CD14-positive monocyte (primary cell): Measurements from ENCODE around the gene ZBTB7A. TPM values are rescaled to one million over a fixed set of nuclear protein-coding genes. Genes with fewer than 3 reads are reported as not detected.

ENCODE experiments used
- DNase-seq, 3 donors: peaks; one replicate each; pipeline ENCODE4 v3.0.0-alpha.2; 2011 to 2022
- H2AFZ ChIP-seq: 2 replicates; pipeline ENCODE4 v1.6.0; 2012; ENCODE audit warnings: mild to moderate bottlenecking, low read depth, low read length, inconsistent platforms; ENCODE audit not compliant: insufficient read depth, poor library complexity, severe bottlenecking
- H3K27ac ChIP-seq, 2 donors: 1 replicate in 1 of 2; 2 replicates in 1 of 2; pipeline ENCODE4 v1.5.1; 2012 to 2013; ENCODE audit warnings: low read length in 2 of 2, control low read depth in 1 of 2, inconsistent platforms in 1 of 2, low read depth in 1 of 2, mild to moderate bottlenecking in 1 of 2
- H3K27me3 ChIP-seq, 2 donors: one replicate each; pipeline versions ENCODE4 v1.6.0 to v1.6.1; 2011 to 2013; ENCODE audit warnings: low read length in 2 of 2; ENCODE audit not compliant: control insufficient read depth in 2 of 2, insufficient read depth in 2 of 2
- H3K36me3 ChIP-seq, 2 donors: replicated peaks in 1 of 2; 1 replicate in 1 of 2; 2 replicates in 1 of 2; pipeline versions ENCODE4 v1.5.1 to v1.6.1; 2012 to 2013; ENCODE audit warnings: low read length in 2 of 2, control low read depth in 1 of 2, inconsistent platforms in 1 of 2, mild to moderate bottlenecking in 1 of 2; ENCODE audit not compliant: insufficient read depth in 2 of 2, control insufficient read depth in 1 of 2
- H3K4me1 ChIP-seq, 2 donors: 1 replicate in 1 of 2; 2 replicates in 1 of 2; pipeline versions ENCODE4 v1.5.1 to v1.6.1; 2012 to 2013; ENCODE audit warnings: low read length in 2 of 2, control low read depth in 1 of 2, inconsistent platforms in 1 of 2, mild to moderate bottlenecking in 1 of 2, moderate library complexity in 1 of 2; ENCODE audit not compliant: insufficient read depth in 2 of 2, control insufficient read depth in 1 of 2
- H3K4me2 ChIP-seq: replicated peaks from 2 replicates; pipeline ENCODE3; 2012; ENCODE audit warnings: low read length, moderate library complexity, mild to moderate bottlenecking; ENCODE audit not compliant: poor library complexity, severe bottlenecking; ENCODE audit errors: extremely low read depth
- H3K4me3 ChIP-seq, 3 experiments: fragments of 200-600 bp in 1 of 3; sonication (generic) in 1 of 3; replicated peaks in 1 of 3; 1 replicate in 2 of 3; 2 replicates in 1 of 3; pipeline ENCODE4 v1.5.1; 2011 to 2013; ENCODE audit warnings: low read length in 3 of 3, mild to moderate bottlenecking in 3 of 3, control low read depth in 2 of 3, low read depth in 2 of 3, inconsistent platforms in 1 of 3, moderate library complexity in 1 of 3
- H3K79me2 ChIP-seq: 2 replicates; pipeline ENCODE4 v1.6.0; 2012; ENCODE audit warnings: mild to moderate bottlenecking, control low read depth, inconsistent platforms, low read length, moderate library complexity; ENCODE audit not compliant: insufficient read depth
- H3K9ac ChIP-seq: 2 replicates; pipeline ENCODE4 v1.6.0; 2017; ENCODE audit warnings: low read length, mild to moderate bottlenecking; ENCODE audit not compliant: insufficient read depth, poor library complexity, severe bottlenecking
- H3K9me3 ChIP-seq, 2 donors: replicated peaks in 1 of 2; 1 replicate in 1 of 2; 2 replicates in 1 of 2; pipeline versions ENCODE4 v1.5.1 to v1.6.1; 2012 to 2013; ENCODE audit warnings: low read length in 2 of 2, control low read depth in 1 of 2; ENCODE audit not compliant: control insufficient read depth in 1 of 2, insufficient read depth in 1 of 2
- H4K20me1 ChIP-seq: 2 replicates; pipeline ENCODE4 v1.6.0; 2012; ENCODE audit warnings: mild to moderate bottlenecking, low read length, control low read depth, moderate library complexity; ENCODE audit not compliant: insufficient read depth
- H3K27ac Mint-ChIP-seq, 7 donors: one replicate each; pipeline ENCODE4 v1.8.0; 2020; ENCODE audit warnings: mild to moderate bottlenecking in 7 of 7, mixed read lengths in 7 of 7, moderate library complexity in 6 of 7, inconsistent platforms in 2 of 7
- H3K27me3 Mint-ChIP-seq, 3 donors: one replicate each; pipeline ENCODE4 v1.8.0; 2021 to 2022; ENCODE audit warnings: low read depth in 3 of 3, mild to moderate bottlenecking in 3 of 3, mixed read lengths in 3 of 3, moderate library complexity in 3 of 3, inconsistent platforms in 1 of 3
- H3K36me3 Mint-ChIP-seq, 2 donors: one replicate each; pipeline ENCODE4 v1.8.0; 2020; ENCODE audit warnings: mixed read lengths in 2 of 2, inconsistent platforms in 1 of 2, mild to moderate bottlenecking in 1 of 2
- H3K4me1 Mint-ChIP-seq: one replicate; pipeline ENCODE4 v1.8.0; 2020; ENCODE audit warnings: mild to moderate bottlenecking, mixed read lengths
- H3K4me3 Mint-ChIP-seq, 2 donors: one replicate each; pipeline ENCODE4 v1.8.0; 2020; ENCODE audit warnings: mild to moderate bottlenecking in 2 of 2, mixed read lengths in 2 of 2, moderate library complexity in 1 of 2
- H3K9me3 Mint-ChIP-seq, 7 donors: one replicate each; pipeline ENCODE4 v1.8.0; 2020 to 2022; ENCODE audit warnings: mixed read lengths in 7 of 7, mild to moderate bottlenecking in 6 of 7, moderate library complexity in 6 of 7, inconsistent platforms in 2 of 7
- CTCF ChIP-seq: fragments of 200-600 bp; IDR thresholded peaks from one replicate; pipeline ENCODE4 v1.8.0; 2022; ENCODE audit warnings: antibody characterized with exemption, mild to moderate bottlenecking
- WGBS: methylation state at CpG from one replicate; pipeline ENCODE4 v1.1.5; 2013; ENCODE audit warnings: missing lambda C conversion rate; ENCODE audit not compliant: insufficient coverage; 5-methylcytosine and 5-hydroxymethylcytosine counted together
- intact Hi-C, 2 donors: fragments of 100-400 bp; cut with micrococcal nuclease; formaldehyde crosslinking; loops; one replicate each; pipeline versions ENCODE4 v1.15.0 to v1.15.1; 2023
- polyA plus RNA-seq, 3 donors: library from polyadenylated mRNA; depleted of rRNA in 1 of 3; unstranded in 2 of 3; stranded (reverse) in 1 of 3; fragments of 300-500 nt in 2 of 3; fragments of >200 nt in 1 of 3; fragmentation: Illumina TruSeq in 2 of 3; gene quantifications; 1 replicate in 2 of 3; 2 replicates in 1 of 3; pipeline ENCODE4 v1.2.3, GENCODE V29; 2012 to 2021

The ZBTB7A gene
- polyA plus RNA-seq, 3 donors: 18.0 to 31.5 (median 20.2) TPM

DNA sequence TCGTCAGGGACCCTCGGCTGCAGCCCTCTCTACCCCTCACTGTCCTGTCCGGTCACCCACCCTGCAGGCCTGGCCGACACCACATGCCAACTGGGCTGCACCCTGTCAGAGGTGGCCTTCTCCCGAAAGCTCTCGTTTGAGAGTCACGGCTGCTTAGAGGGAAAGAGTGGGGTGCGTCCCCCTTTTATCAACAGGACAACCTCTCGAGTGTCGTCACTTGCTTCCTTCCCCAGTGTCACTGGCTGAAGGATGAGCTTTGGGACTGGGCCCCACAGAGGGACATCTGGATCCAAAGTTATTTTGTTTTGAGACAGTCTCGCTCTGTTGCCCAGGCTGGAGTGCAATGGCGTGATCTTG, 28.8 kb upstream of the ZBTB7A start:
- Histone ChIP-seq H2AFZ (no peak overlapping the region), H3K9ac (no peak overlapping the region), H3K27me3 (no peaks in the 10 kb centered on the region), H3K4me3 (no peak overlapping the region), H4K20me1 (no peaks in the 10 kb centered on the region), H3K36me3 (peaks cover 48 to 75% of the 10 kb centered on the region in 2 donors), H3K27ac (no peak overlapping the region), H3K9me3 (no peaks in the 10 kb centered on the region), H3K79me2 (no peaks in the 10 kb centered on the region), H3K4me1 (peaks cover 1 to 3% of the 10 kb centered on the region in 2 donors), H3K4me2 (no peak overlapping the region)
- Mint-ChIP-seq H3K4me3 (no peak overlapping the region), H3K9me3 (no peaks in the 10 kb centered on the region), H3K36me3 (peaks cover 40 to 68% of the 10 kb centered on the region in 2 donors), H3K27me3 (no peaks in the 10 kb centered on the region), H3K4me1 (peaks cover 2% of the 10 kb centered on the region), H3K27ac (no peak overlapping the region)
- no peak for TF ChIP-seq CTCF
- DNase-seq: no peak
- intact Hi-C loops: no loop called here
- 96% methylated on average over 6 of the region's 12 CpGs for WGBS

DNA sequence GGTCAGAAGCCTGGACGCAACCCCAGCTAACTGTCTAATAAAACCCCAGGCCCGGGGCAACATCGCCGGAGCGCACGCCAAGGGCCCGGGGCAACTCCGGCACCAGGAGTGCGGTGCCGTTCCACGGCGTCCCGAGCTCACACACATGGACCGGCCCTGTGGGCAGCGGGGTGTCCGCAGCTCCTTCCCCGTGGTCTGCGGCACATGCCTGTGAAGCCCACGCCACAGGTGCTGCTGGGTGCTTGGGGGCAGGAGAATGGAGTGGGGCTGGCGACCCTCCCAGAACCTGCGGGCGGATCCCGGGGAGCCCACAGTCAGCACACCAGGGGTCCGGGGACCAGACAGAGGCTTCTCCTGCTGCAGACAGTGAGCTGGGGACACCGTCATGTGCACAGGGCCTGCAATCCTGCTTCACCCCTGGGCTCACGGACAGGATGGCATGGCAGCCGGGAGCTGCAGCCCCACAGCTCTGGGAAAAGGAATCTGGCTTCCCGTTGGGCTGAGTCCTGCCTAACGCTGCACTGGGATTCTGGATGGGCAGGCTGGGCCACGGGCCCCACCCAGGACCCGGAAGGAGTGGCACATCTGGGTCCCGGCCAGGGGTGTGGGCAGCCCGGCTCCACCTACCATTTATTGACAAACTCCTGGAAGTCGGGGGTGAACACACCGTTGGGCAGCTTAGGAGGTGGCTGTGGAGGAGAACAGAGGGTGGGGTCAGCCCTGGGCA, 28.2 kb upstream of the ZBTB7A start:
- no peak for TF ChIP-seq CTCF
- Histone ChIP-seq H4K20me1 (no peaks in the 10 kb centered on the region), H3K79me2 (no peaks in the 10 kb centered on the region), H3K4me1 (peaks cover 7 to 9% of the 10 kb centered on the region in 2 donors), H3K9me3 (no peaks in the 10 kb centered on the region), H2AFZ (no peak overlapping the region), H3K9ac (no peak overlapping the region), H3K36me3 (peaks cover 42 to 71% of the 10 kb centered on the region in 2 donors), H3K27me3 (no peaks in the 10 kb centered on the region), H3K4me3 (no peak overlapping the region), H3K4me2 (no peak overlapping the region), H3K27ac (no peak overlapping the region)
- Mint-ChIP-seq H3K4me1 (peaks cover 5% of the 10 kb centered on the region), H3K9me3 (no peaks in the 10 kb centered on the region), H3K4me3 (no peak overlapping the region), H3K27me3 (no peaks in the 10 kb centered on the region), H3K36me3 (peaks cover 35 to 66% of the 10 kb centered on the region in 2 donors), H3K27ac (no peak overlapping the region)
- DNase-seq: no peak
- WGBS: 96% methylated on average over 31 of the region's 35 CpGs
- intact Hi-C loops: no loop called here
